Measurements from ENCODE around the gene ZNF524.

Gene ZNF524

GRCh38 chr19:55640577-55641425 is 40.7 kb downstream of the ZNF524 start, which contains the start of gene ZNF580:
Gene ZNF580, plus strand, starts transcription at chr19:55641002. Its CDS starts 1,507 bp downstream, at chr19:55642509.
- DNase-seq, result peak in 45 of 56 donors; percentile 28 to 86 (median 63)

- peak in 4 of 56 donors; percentile 36 to 61 (median 48) for DNase-seq
These were observed 41.5 kb downstream of the ZNF524 start for GRCh38 chr19:55641426-55642152.

- peak in 6 of 56 donors; percentile 11 to 48 (median 26) for DNase-seq
These were observed 42.3 kb downstream of the ZNF524 start for GRCh38 chr19:55642153-55643002.

- peak in 53 of 56 donors; percentile 26 to 83 (median 58) for DNase-seq
These were observed 43.2 kb downstream of the ZNF524 start, which contains the start of gene ZNF581 for GRCh38 chr19:55643003-55643886. Gene ZNF581, plus strand, starts transcription at chr19:55643649. Its CDS starts 923 bp downstream, at chr19:55644572.

- peak in 3 of 56 donors; percentile 34 to 54 (median 44) for DNase-seq
These were observed 43.7 kb downstream of the ZNF524 start for GRCh38 chr19:55643887-55644176.

GRCh38 chr19:55644191-55644833 is 44.2 kb downstream of the ZNF524 start:
- no peak for DNase-seq

GRCh38 chr19:55644842-55645511 is 44.9 kb downstream of the ZNF524 start:
- DNase-seq, result no peak

GRCh38 chr19:55645512-55645881 is 45.4 kb downstream of the ZNF524 start:
- no peak for DNase-seq

GRCh38 chr19:55646889-55647731 is 47.0 kb downstream of the ZNF524 start:
- DNase-seq, result no peak

- DNase-seq, result peak in 54 of 56 donors; percentile 26 to 92 (median 70)
These were observed 47.9 kb downstream of the ZNF524 start, which contains the start of gene CCDC106 for GRCh38 chr19:55647732-55648584. Gene CCDC106, plus strand, starts transcription at chr19:55648212. Its CDS starts 835 bp downstream, at chr19:55649047.

GRCh38 chr19:55648585-55649267 is 48.6 kb downstream of the ZNF524 start:
- DNase-seq, result no peak

- DNase-seq, result no peak
These were observed 49.4 kb downstream of the ZNF524 start for GRCh38 chr19:55649268-55650125.

GRCh38 chr19:55650126-55650557 is 50.1 kb downstream of the ZNF524 start:
- no peak for DNase-seq

GRCh38 chr19:55650602-55651230 is 50.6 kb downstream of the ZNF524 start:
- DNase-seq, result no peak

- no peak for DNase-seq
These were observed 51.1 kb downstream of the ZNF524 start for GRCh38 chr19:55651236-55651635.

Data from amygdala (tissue), 56 donors.